Measurements from ENCODE around the gene NCOA5.

NCOA5 gene

GRCh38 chr20:46047821-46048220, 41.9 kb downstream of the NCOA5 start:
- H3K27me3 ChIP-seq (ENCODE audit: insufficient read depth, low read length): peaks cover 44% of the 10 kb centered on the region
- H3K27ac ChIP-seq (ENCODE audit: low read length): no peak overlapping the region
- no peak overlapping the region for H3K4me3 ChIP-seq (ENCODE audit: low read length)
- no peaks in the 10 kb centered on the region for H3K9me3 ChIP-seq (ENCODE audit: insufficient read depth, low read depth, low read length)
- H3K9ac ChIP-seq (ENCODE audit: low read depth, low read length): no peak overlapping the region
- H3K4me1 ChIP-seq (ENCODE audit: insufficient read depth, low read length): no peaks in the 10 kb centered on the region
- H3K36me3 ChIP-seq (ENCODE audit: insufficient read depth, low read depth, low read length): no peaks in the 10 kb centered on the region

- H3K9ac ChIP-seq (ENCODE audit: low read depth, low read length): no peak overlapping the region
- H3K36me3 ChIP-seq (ENCODE audit: insufficient read depth, low read depth, low read length): no peaks in the 10 kb centered on the region
- no peak overlapping the region for H3K4me3 ChIP-seq (ENCODE audit: low read length)
- peaks cover 45% of the 10 kb centered on the region for H3K27me3 ChIP-seq (ENCODE audit: insufficient read depth, low read length)
- H3K27ac ChIP-seq (ENCODE audit: low read length): no peak overlapping the region
- H3K9me3 ChIP-seq (ENCODE audit: insufficient read depth, low read depth, low read length): no peaks in the 10 kb centered on the region
- H3K4me1 ChIP-seq (ENCODE audit: insufficient read depth, low read length): no peaks in the 10 kb centered on the region
Measured at GRCh38 chr20:46046588-46047310, 43.0 kb downstream of the NCOA5 start.

- Histone ChIP-seq H3K9ac (ENCODE audit: low read depth, low read length) (no peak overlapping the region), H3K36me3 (ENCODE audit: insufficient read depth, low read depth, low read length) (no peaks in the 10 kb centered on the region), H3K4me1 (ENCODE audit: insufficient read depth, low read length) (no peaks in the 10 kb centered on the region), H3K27me3 (ENCODE audit: insufficient read depth, low read length) (peaks cover 56% of the 10 kb centered on the region), H3K4me3 (ENCODE audit: low read length) (no peak overlapping the region), H3K9me3 (ENCODE audit: insufficient read depth, low read depth, low read length) (no peaks in the 10 kb centered on the region), H3K27ac (ENCODE audit: low read length) (no peak overlapping the region)
Measured at GRCh38 chr20:46044896-46045295, 44.9 kb downstream of the NCOA5 start.

- no peak overlapping the region for H3K9ac ChIP-seq (ENCODE audit: low read depth, low read length)
- H3K9me3 ChIP-seq (ENCODE audit: insufficient read depth, low read depth, low read length): no peaks in the 10 kb centered on the region
- no peak overlapping the region for H3K4me3 ChIP-seq (ENCODE audit: low read length)
- H3K27me3 ChIP-seq (ENCODE audit: insufficient read depth, low read length): peaks cover 54% of the 10 kb centered on the region
- no peaks in the 10 kb centered on the region for H3K4me1 ChIP-seq (ENCODE audit: insufficient read depth, low read length)
- no peak overlapping the region for H3K27ac ChIP-seq (ENCODE audit: low read length)
- no peaks in the 10 kb centered on the region for H3K36me3 ChIP-seq (ENCODE audit: insufficient read depth, low read depth, low read length)
Measured at GRCh38 chr20:46043556-46043955, 46.2 kb downstream of the NCOA5 start.

GRCh38 chr20:46040902-46041535, 48.7 kb downstream of the NCOA5 start:
- Histone ChIP-seq H3K4me3 (ENCODE audit: low read length) (no peak overlapping the region), H3K4me1 (ENCODE audit: insufficient read depth, low read length) (no peaks in the 10 kb centered on the region; the same call in 1 of the 2 replicates), H3K27ac (ENCODE audit: low read length) (no peak overlapping the region), H3K27me3 (ENCODE audit: insufficient read depth, low read length) (peaks cover 63% of the 10 kb centered on the region), H3K36me3 (ENCODE audit: insufficient read depth, low read depth, low read length) (no peaks in the 10 kb centered on the region), H3K9ac (ENCODE audit: low read depth, low read length) (no peak overlapping the region), H3K9me3 (ENCODE audit: insufficient read depth, low read depth, low read length) (no peaks in the 10 kb centered on the region)

- Histone ChIP-seq H3K9ac (ENCODE audit: low read depth, low read length) (no peak overlapping the region), H3K27me3 (ENCODE audit: insufficient read depth, low read length) (peaks cover 86% of the 10 kb centered on the region), H3K27ac (ENCODE audit: low read length) (no peak overlapping the region), H3K4me1 (ENCODE audit: insufficient read depth, low read length) (no peaks in the 10 kb centered on the region; the same call in 1 of the 2 replicates), H3K4me3 (ENCODE audit: low read length) (no peak overlapping the region), H3K36me3 (ENCODE audit: insufficient read depth, low read depth, low read length) (no peaks in the 10 kb centered on the region), H3K9me3 (ENCODE audit: insufficient read depth, low read depth, low read length) (no peaks in the 10 kb centered on the region)
Measured at GRCh38 chr20:46037036-46037435, 52.7 kb downstream of the NCOA5 start.

- Histone ChIP-seq H3K4me3 (ENCODE audit: low read length) (no peak overlapping the region), H3K9me3 (ENCODE audit: insufficient read depth, low read depth, low read length) (no peaks in the 10 kb centered on the region), H3K27me3 (ENCODE audit: insufficient read depth, low read length) (peaks cover 86% of the 10 kb centered on the region), H3K9ac (ENCODE audit: low read depth, low read length) (no peak overlapping the region), H3K36me3 (ENCODE audit: insufficient read depth, low read depth, low read length) (no peaks in the 10 kb centered on the region), H3K4me1 (ENCODE audit: insufficient read depth, low read length) (peaks cover 1% of the 10 kb centered on the region; the same call in 1 of the 2 replicates), H3K27ac (ENCODE audit: low read length) (no peak overlapping the region)
Measured at GRCh38 chr20:46036370-46036769, 53.4 kb downstream of the NCOA5 start.

GRCh38 chr20:46035713-46036112, 54.0 kb downstream of the NCOA5 start:
- no peaks in the 10 kb centered on the region for H3K36me3 ChIP-seq (ENCODE audit: insufficient read depth, low read depth, low read length)
- H3K27me3 ChIP-seq (ENCODE audit: insufficient read depth, low read length): peaks cover 87% of the 10 kb centered on the region
- H3K27ac ChIP-seq (ENCODE audit: low read length): no peak overlapping the region
- peaks cover 8% of the 10 kb centered on the region; the same call in 1 of the 2 replicates for H3K4me1 ChIP-seq (ENCODE audit: insufficient read depth, low read length)
- H3K9me3 ChIP-seq (ENCODE audit: insufficient read depth, low read depth, low read length): no peaks in the 10 kb centered on the region
- no peak overlapping the region for H3K9ac ChIP-seq (ENCODE audit: low read depth, low read length)
- no peak overlapping the region for H3K4me3 ChIP-seq (ENCODE audit: low read length)

GRCh38 chr20:46035253-46035652, 54.5 kb downstream of the NCOA5 start:
- H3K9me3 ChIP-seq (ENCODE audit: insufficient read depth, low read depth, low read length): no peaks in the 10 kb centered on the region
- H3K4me3 ChIP-seq (ENCODE audit: low read length): no peak overlapping the region
- H3K27me3 ChIP-seq (ENCODE audit: insufficient read depth, low read length): peaks cover 87% of the 10 kb centered on the region
- H3K27ac ChIP-seq (ENCODE audit: low read length): no peak overlapping the region
- peaks cover 8% of the 10 kb centered on the region; the same call in 1 of the 2 replicates for H3K4me1 ChIP-seq (ENCODE audit: insufficient read depth, low read length)
- H3K36me3 ChIP-seq (ENCODE audit: insufficient read depth, low read depth, low read length): no peaks in the 10 kb centered on the region
- H3K9ac ChIP-seq (ENCODE audit: low read depth, low read length): no peak overlapping the region

GRCh38 chr20:46034039-46034438, 55.7 kb downstream of the NCOA5 start:
- Histone ChIP-seq H3K9me3 (ENCODE audit: insufficient read depth, low read depth, low read length) (no peaks in the 10 kb centered on the region), H3K4me3 (ENCODE audit: low read length) (no peak overlapping the region), H3K9ac (ENCODE audit: low read depth, low read length) (no peak overlapping the region), H3K36me3 (ENCODE audit: insufficient read depth, low read depth, low read length) (no peaks in the 10 kb centered on the region), H3K27ac (ENCODE audit: low read length) (no peak overlapping the region), H3K4me1 (ENCODE audit: insufficient read depth, low read length) (peaks cover 8% of the 10 kb centered on the region; the same call in 1 of the 2 replicates), H3K27me3 (ENCODE audit: insufficient read depth, low read length) (peaks cover 96% of the 10 kb centered on the region)

- peak overlapping the region; percentile 80 for H3K4me3 ChIP-seq (ENCODE audit: low read length)
- H3K9me3 ChIP-seq (ENCODE audit: insufficient read depth, low read depth, low read length): no peaks in the 10 kb centered on the region
- no peak overlapping the region for H3K9ac ChIP-seq (ENCODE audit: low read depth, low read length)
- H3K27me3 ChIP-seq (ENCODE audit: insufficient read depth, low read length): peaks cover 100% of the 10 kb centered on the region
- H3K36me3 ChIP-seq (ENCODE audit: insufficient read depth, low read depth, low read length): no peaks in the 10 kb centered on the region
- no peak overlapping the region for H3K27ac ChIP-seq (ENCODE audit: low read length)
- peaks cover 8% of the 10 kb centered on the region; the same call in 1 of the 2 replicates for H3K4me1 ChIP-seq (ENCODE audit: insufficient read depth, low read length)
Measured at GRCh38 chr20:46031701-46032254, 58.0 kb downstream of the NCOA5 start.
